Measurements from ENCODE around the gene TRAPPC4.
"Not testable (repeated sequence)": the region's sequence is repeated elsewhere in the genome, so short reads cannot be mapped to it uniquely, and the experiment has no call there.

TRAPPC4 gene

GRCh38 chr11:119015054-119015611, 3.4 kb upstream of the TRAPPC4 start:
- DNase-seq, result no peak

- DNase-seq, result no peak
These were observed 2.2 kb upstream of the TRAPPC4 start for GRCh38 chr11:119016216-119017009.

GRCh38 chr11:119017377-119017776, 1.2 kb upstream of the TRAPPC4 start:
- DNase-seq, result not testable (repeated sequence)

- no peak for DNase-seq
These were observed 1.4 kb downstream of the TRAPPC4 start for GRCh38 chr11:119019996-119020395.

- DNase-seq, result no peak
These were observed 3.1 kb downstream of the TRAPPC4 start for GRCh38 chr11:119021631-119022030.

GRCh38 chr11:119023741-119024140, 5.2 kb downstream of the TRAPPC4 start:
- DNase-seq, result no peak

- DNase-seq, result no peak
These were observed 6.0 kb downstream of the TRAPPC4 start for GRCh38 chr11:119024430-119025098.

GRCh38 chr11:119025099-119025473, 6.5 kb downstream of the TRAPPC4 start:
- DNase-seq, result no peak

GRCh38 chr11:119025541-119025940, 7.0 kb downstream of the TRAPPC4 start:
- no peak for DNase-seq

GRCh38 chr11:119025978-119026766, 7.6 kb downstream of the TRAPPC4 start:
- DNase-seq, result no peak

GRCh38 chr11:119026970-119027369, 8.4 kb downstream of the TRAPPC4 start:
- DNase-seq, result no peak

- DNase-seq, result no peak
These were observed 9.2 kb downstream of the TRAPPC4 start for GRCh38 chr11:119027561-119028345.

- no peak for DNase-seq
These were observed 9.9 kb downstream of the TRAPPC4 start for GRCh38 chr11:119028346-119029068.

- no peak for DNase-seq
These were observed 10.4 kb downstream of the TRAPPC4 start for GRCh38 chr11:119029069-119029339.

- DNase-seq, result no peak
These were observed 10.9 kb downstream of the TRAPPC4 start for GRCh38 chr11:119029340-119030028.

- DNase-seq, result no peak
These were observed 11.4 kb downstream of the TRAPPC4 start for GRCh38 chr11:119030029-119030328.

- peak; percentile 91 for DNase-seq
These were observed 11.9 kb downstream of the TRAPPC4 start, which contains the start of gene SLC37A4 for GRCh38 chr11:119030329-119031047. Gene SLC37A4, minus strand, starts transcription at chr11:119030877.

GRCh38 chr11:119031912-119032280, 13.3 kb downstream of the TRAPPC4 start:
- no peak for DNase-seq

GRCh38 chr11:119033421-119033820, 14.9 kb downstream of the TRAPPC4 start:
- DNase-seq, result not testable (repeated sequence)

- DNase-seq, result no peak
These were observed 16.2 kb downstream of the TRAPPC4 start for GRCh38 chr11:119034813-119035212.

GRCh38 chr11:119038884-119039283, 20.3 kb downstream of the TRAPPC4 start:
- no peak for DNase-seq
